Vagina (tissue), 2 donors: ENCODE data around the gene TMEM107.

Experiments used
- POLR2A ChIP-seq, 2 donors: fragments of 450-650 bp; IDR thresholded peaks; one replicate each; pipeline ENCODE4 v1.6.1; 2017; ENCODE audit warnings: antibody characterized with exemption in 2 of 2, mild to moderate bottlenecking in 2 of 2, moderate library complexity in 2 of 2
- TF ChIP-seq, protein P1 (sequence below), 3 experiments: fragments of 450-650 bp in 2 of 3; fragments of 200-600 bp in 1 of 3; sonication (generic) in 1 of 3; IDR thresholded peaks; one replicate each; pipeline ENCODE4 v1.5.1; 2017 to 2019; ENCODE audit warnings: antibody characterized with exemption in 3 of 3, mild to moderate bottlenecking in 2 of 3, moderate library complexity in 2 of 3

DNA sequence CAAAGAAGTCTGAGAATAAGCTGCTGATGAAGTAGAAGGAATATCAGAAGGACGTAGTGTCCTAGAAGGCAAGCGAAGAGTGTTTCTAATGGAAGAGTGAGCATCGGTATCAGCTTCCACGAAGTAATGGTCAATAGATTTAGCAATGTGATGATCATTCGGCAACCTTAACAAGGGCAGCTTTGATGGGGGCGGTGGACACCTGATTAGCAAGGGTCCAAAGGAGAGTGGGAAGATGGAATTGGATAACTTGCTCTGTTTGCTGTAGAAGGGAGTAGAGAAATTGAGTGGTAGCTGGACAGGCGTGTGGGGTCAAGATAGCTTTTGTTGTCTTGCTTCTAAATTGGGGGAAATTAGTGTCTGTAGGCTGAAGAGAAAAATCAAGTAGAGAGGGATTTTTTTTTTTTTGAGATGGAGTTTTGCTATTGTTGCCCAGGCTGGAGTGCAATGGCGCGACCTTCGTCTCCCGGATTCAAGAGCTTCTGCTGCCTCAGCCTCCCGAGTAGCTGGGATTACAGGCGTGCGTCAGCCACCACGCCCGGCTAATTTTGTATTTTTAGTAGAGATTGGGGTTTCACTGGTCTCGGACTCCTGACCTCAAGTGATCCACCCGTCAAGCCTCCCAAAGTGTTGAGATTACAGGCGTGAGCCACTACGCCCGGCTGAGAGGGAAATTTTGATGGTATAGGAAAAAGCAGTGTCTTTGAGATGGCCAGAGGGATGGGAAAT is 38.4 kb downstream of the TMEM107 start:
- TF ChIP-seq, protein P1, sequence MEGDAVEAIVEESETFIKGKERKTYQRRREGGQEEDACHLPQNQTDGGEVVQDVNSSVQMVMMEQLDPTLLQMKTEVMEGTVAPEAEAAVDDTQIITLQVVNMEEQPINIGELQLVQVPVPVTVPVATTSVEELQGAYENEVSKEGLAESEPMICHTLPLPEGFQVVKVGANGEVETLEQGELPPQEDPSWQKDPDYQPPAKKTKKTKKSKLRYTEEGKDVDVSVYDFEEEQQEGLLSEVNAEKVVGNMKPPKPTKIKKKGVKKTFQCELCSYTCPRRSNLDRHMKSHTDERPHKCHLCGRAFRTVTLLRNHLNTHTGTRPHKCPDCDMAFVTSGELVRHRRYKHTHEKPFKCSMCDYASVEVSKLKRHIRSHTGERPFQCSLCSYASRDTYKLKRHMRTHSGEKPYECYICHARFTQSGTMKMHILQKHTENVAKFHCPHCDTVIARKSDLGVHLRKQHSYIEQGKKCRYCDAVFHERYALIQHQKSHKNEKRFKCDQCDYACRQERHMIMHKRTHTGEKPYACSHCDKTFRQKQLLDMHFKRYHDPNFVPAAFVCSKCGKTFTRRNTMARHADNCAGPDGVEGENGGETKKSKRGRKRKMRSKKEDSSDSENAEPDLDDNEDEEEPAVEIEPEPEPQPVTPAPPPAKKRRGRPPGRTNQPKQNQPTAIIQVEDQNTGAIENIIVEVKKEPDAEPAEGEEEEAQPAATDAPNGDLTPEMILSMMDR (IDR thresholded peaks at IDR 0.05) = no peak
- TF ChIP-seq POLR2A (IDR thresholded peaks at IDR 0.05) = no peak
